ENCODE results near the gene FLT1. TPM values are rescaled to one million over a fixed set of nuclear protein-coding genes. Genes with fewer than 3 reads are reported as not detected.

FLT1 gene
- total and polyA plus RNA-seq, 2 donors (not counting 1 experiment from before 2014, with no cell fraction given), result 1.3 to 2.5 TPM

DNA sequence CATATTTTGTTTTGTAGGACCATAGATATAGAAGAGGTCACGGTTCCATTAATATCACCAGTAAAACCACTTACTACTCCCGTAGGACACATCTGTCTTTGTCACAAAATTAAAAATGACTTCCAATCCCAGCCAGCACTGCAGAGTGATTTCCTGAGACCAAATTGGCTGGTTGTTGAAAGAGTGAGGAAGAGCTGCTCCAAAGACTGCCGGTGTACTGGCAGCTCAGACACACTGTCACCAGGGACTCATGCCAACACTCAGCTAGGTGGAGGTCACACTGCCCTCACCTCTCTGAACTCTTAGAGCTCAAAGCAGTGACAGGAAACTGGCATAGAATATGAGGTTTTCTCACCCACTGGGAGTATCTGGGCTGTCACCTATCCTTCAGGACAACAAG lies 52.1 kb downstream of the FLT1 start:
- no peaks in the 10 kb centered on the region for H3K36me3 ChIP-seq (ENCODE audit: control insufficient read depth, insufficient read depth, low read length)
- DNase-seq (ENCODE audit: low read depth in 2 of 2), result no peak
- no peak overlapping the region for H3K27ac ChIP-seq (ENCODE audit: insufficient read depth, low read length)
- no peak for TF ChIP-seq CTCF (conservative IDR thresholded peaks at IDR 0.05 in 1 of 2, IDR thresholded peaks at IDR 0.05 in 1 of 2; ENCODE audit: low read depth in 1 of 2, low read length in 2 of 2)
- TF ChIP-seq EZH2 (IDR thresholded peaks at IDR 0.05; ENCODE audit: low read length, missing control alignments), result no peak
- no peak overlapping the region for H2AFZ ChIP-seq (ENCODE audit: low read length)
- no peaks in the 10 kb centered on the region for H3K9me3 ChIP-seq (ENCODE audit: control insufficient read depth, insufficient read depth, low read depth, low read length)
- H3K27me3 ChIP-seq (ENCODE audit: control insufficient read depth, insufficient read depth, low read length), result peaks cover 5% of the 10 kb centered on the region
- no peaks in the 10 kb centered on the region for H3K79me2 ChIP-seq (ENCODE audit: control insufficient read depth, insufficient read depth, low read length)
- H3K4me3 ChIP-seq (replicated peaks in 1 of 4; ENCODE audit: control extremely low read depth in 1 of 4, insufficient read depth in 1 of 4, low read depth in 3 of 4, low read length in 4 of 4), result no peak overlapping the region
- H3K4me2 ChIP-seq (ENCODE audit: extremely low read depth, insufficient read depth, low read length), result no peak overlapping the region
- no peak overlapping the region for H3K9ac ChIP-seq (ENCODE audit: insufficient read depth, low read length)
- no peaks in the 10 kb centered on the region for H4K20me1 ChIP-seq (ENCODE audit: control insufficient read depth, extremely low read depth, insufficient read depth, low read length)
- no peaks in the 10 kb centered on the region for H3K4me1 ChIP-seq (ENCODE audit: control insufficient read depth, extremely low read depth, insufficient read depth, low read length)

- no peak overlapping the region for H3K4me3 ChIP-seq (replicated peaks in 1 of 4; ENCODE audit: control extremely low read depth in 1 of 4, insufficient read depth in 1 of 4, low read depth in 3 of 4, low read length in 4 of 4)
- H3K4me2 ChIP-seq (ENCODE audit: extremely low read depth, insufficient read depth, low read length), result no peak overlapping the region
- H3K9ac ChIP-seq (ENCODE audit: insufficient read depth, low read length), result no peak overlapping the region
- no peaks in the 10 kb centered on the region for H4K20me1 ChIP-seq (ENCODE audit: control insufficient read depth, extremely low read depth, insufficient read depth, low read length)
- H3K9me3 ChIP-seq (ENCODE audit: control insufficient read depth, insufficient read depth, low read depth, low read length), result no peaks in the 10 kb centered on the region
- no peaks in the 10 kb centered on the region for H3K79me2 ChIP-seq (ENCODE audit: control insufficient read depth, insufficient read depth, low read length)
- no peaks in the 10 kb centered on the region for H3K36me3 ChIP-seq (ENCODE audit: control insufficient read depth, insufficient read depth, low read length)
- peaks cover 5% of the 10 kb centered on the region for H3K27me3 ChIP-seq (ENCODE audit: control insufficient read depth, insufficient read depth, low read length)
- no peak overlapping the region for H2AFZ ChIP-seq (ENCODE audit: low read length)
- H3K27ac ChIP-seq (ENCODE audit: insufficient read depth, low read length), result no peak overlapping the region
- TF ChIP-seq CTCF (conservative IDR thresholded peaks at IDR 0.05 in 1 of 2, IDR thresholded peaks at IDR 0.05 in 1 of 2; ENCODE audit: low read depth in 1 of 2, low read length in 2 of 2) (no peak), EZH2 (IDR thresholded peaks at IDR 0.05; ENCODE audit: low read length, missing control alignments) (no peak)
- DNase-seq (ENCODE audit: low read depth in 2 of 2), result no peak
- H3K4me1 ChIP-seq (ENCODE audit: control insufficient read depth, extremely low read depth, insufficient read depth, low read length), result no peaks in the 10 kb centered on the region
Observed at GRCh38 chr13:28441529-28441928, 53.4 kb downstream of the FLT1 start.

GRCh38 chr13:28440774-28441504 lies 54.0 kb downstream of the FLT1 start:
- no peak for TF ChIP-seq CTCF (conservative IDR thresholded peaks at IDR 0.05 in 1 of 2, IDR thresholded peaks at IDR 0.05 in 1 of 2; ENCODE audit: low read depth in 1 of 2, low read length in 2 of 2)
- TF ChIP-seq EZH2 (IDR thresholded peaks at IDR 0.05; ENCODE audit: low read length, missing control alignments), result no peak
- Histone ChIP-seq H3K9me3 (ENCODE audit: control insufficient read depth, insufficient read depth, low read depth, low read length) (no peaks in the 10 kb centered on the region), H3K79me2 (ENCODE audit: control insufficient read depth, insufficient read depth, low read length) (no peaks in the 10 kb centered on the region), H3K9ac (ENCODE audit: insufficient read depth, low read length) (no peak overlapping the region), H3K27me3 (ENCODE audit: control insufficient read depth, insufficient read depth, low read length) (peaks cover 5% of the 10 kb centered on the region), H3K4me2 (ENCODE audit: extremely low read depth, insufficient read depth, low read length) (no peak overlapping the region), H4K20me1 (ENCODE audit: control insufficient read depth, extremely low read depth, insufficient read depth, low read length) (no peaks in the 10 kb centered on the region), H3K4me1 (ENCODE audit: control insufficient read depth, extremely low read depth, insufficient read depth, low read length) (no peaks in the 10 kb centered on the region), H2AFZ (ENCODE audit: low read length) (no peak overlapping the region), H3K4me3 (replicated peaks in 1 of 4; ENCODE audit: control extremely low read depth in 1 of 4, insufficient read depth in 1 of 4, low read depth in 3 of 4, low read length in 4 of 4) (no peak overlapping the region), H3K27ac (ENCODE audit: insufficient read depth, low read length) (no peak overlapping the region), H3K36me3 (ENCODE audit: control insufficient read depth, insufficient read depth, low read length) (no peaks in the 10 kb centered on the region)
- no peak for DNase-seq (ENCODE audit: low read depth in 2 of 2)

Data from fibroblast of lung (primary cell).